HepG2 (cell line): ENCODE data around the gene TCF3. TPM values are rescaled to one million over a fixed set of nuclear protein-coding genes. Genes with fewer than 3 reads are reported as not detected.
A peak's percentile ranks its signal among the peaks of the same experiment; 100 is the strongest.

Source experiments
- DR1 ChIP-seq: sonication (generic); formaldehyde crosslinking; IDR thresholded peaks from 2 replicates; pipeline ENCODE4 v1.8.0; 2021; ENCODE audit warnings: mild to moderate bottlenecking, missing genetic modification reagents, inconsistent platforms
- GABPB1 ChIP-seq: IDR thresholded peaks from 2 replicates; pipeline ENCODE4 v1.6.1; 2016; ENCODE audit warnings: mild to moderate bottlenecking, missing genetic modification reagents, moderate library complexity, missing compliant biosample characterization
- HNF4A ChIP-seq: sonication (generic); formaldehyde crosslinking; IDR thresholded peaks from 2 replicates; pipeline ENCODE4 v1.4.0; 2020; ENCODE audit warnings: missing genetic modification reagents
- KLF6 ChIP-seq: IDR thresholded peaks from 2 replicates; pipeline ENCODE4 v1.8.0; 2016; ENCODE audit warnings: missing biosample characterization, missing genetic modification reagents
- MEIS2 ChIP-seq: sonication (generic); formaldehyde crosslinking; IDR thresholded peaks from 2 replicates; pipeline ENCODE4 v1.9.0; 2021; ENCODE audit warnings: mild to moderate bottlenecking, missing genetic modification reagents
- POLR2A ChIP-seq, 2 experiments: IDR thresholded peaks; 2 replicates each; pipeline ENCODE4 v1.6.1; 2011; ENCODE audit warnings: low read depth in 2 of 2, low read length in 2 of 2, mild to moderate bottlenecking in 1 of 2, moderate library complexity in 1 of 2; ENCODE audit not compliant: insufficient read depth in 1 of 2
- SP4 ChIP-seq: sonication (generic); formaldehyde crosslinking; IDR thresholded peaks from 2 replicates; pipeline ENCODE4 v1.8.1; 2023; ENCODE audit warnings: mild to moderate bottlenecking, missing genetic modification reagents
- SRY ChIP-seq: sonication (generic); formaldehyde crosslinking; IDR thresholded peaks from 2 replicates; pipeline ENCODE4 v1.8.0; 2022; ENCODE audit warnings: mild to moderate bottlenecking, missing genetic modification reagents
- ZFP36 ChIP-seq: fragments of 150-350 bp; IDR thresholded peaks from 2 replicates; pipeline ENCODE4 v1.6.1; 2018; ENCODE audit warnings: borderline replicate concordance, low read length, low read depth; ENCODE audit not compliant: partially characterized antibody
- ZIK1 ChIP-seq: sonication (generic); formaldehyde crosslinking; IDR thresholded peaks from 2 replicates; pipeline ENCODE4 v1.5.0; 2020; ENCODE audit warnings: mild to moderate bottlenecking, low read depth, missing genetic modification reagents, borderline replicate concordance
- ZNF224 ChIP-seq: sonication (generic); formaldehyde crosslinking; IDR thresholded peaks from 2 replicates; pipeline ENCODE4 v1.5.0; 2020; ENCODE audit warnings: mild to moderate bottlenecking, missing genetic modification reagents
- ZNF292 ChIP-seq: sonication (generic); formaldehyde crosslinking; IDR thresholded peaks from 2 replicates; pipeline ENCODE4 v1.8.1; 2022; ENCODE audit warnings: mild to moderate bottlenecking, low read depth, missing genetic modification reagents, borderline replicate concordance
- ZNF33B ChIP-seq: sonication (generic); formaldehyde crosslinking; IDR thresholded peaks from 2 replicates; pipeline ENCODE4 v1.5.1; 2020; ENCODE audit warnings: mild to moderate bottlenecking, missing genetic modification reagents
- ZNF703 ChIP-seq: sonication (generic); formaldehyde crosslinking; IDR thresholded peaks from 2 replicates; pipeline ENCODE4 v1.5.1; 2020; ENCODE audit warnings: missing genetic modification reagents, mild to moderate bottlenecking, moderate library complexity, borderline replicate concordance
- polyA plus RNA-seq, 8 experiments: library from polyadenylated mRNA; depleted of rRNA in 3 of 8; stranded (reverse) in 7 of 8; unstranded in 1 of 8; fragments of >200 nt; fragmentation: Illumina TruSeq in 4 of 8; extraction: Trizol in 4 of 8; gene quantifications; 2 replicates each; pipeline versions ENCODE4 v1.2.1 to v1.2.3, GENCODE V29; 2011 to 2016; ENCODE audit warnings: low read depth in 4 of 8, missing spikeins in 1 of 8, mixed read lengths in 1 of 8; ENCODE audit not compliant: insufficient read depth in 1 of 8
- total RNA-seq, 5 experiments: library from RNA; depleted of rRNA; stranded (reverse); fragments of >200 nt; fragmentation: Illumina TruSeq; extraction: Trizol; gene quantifications; 2 replicates each; pipeline ENCODE4 v1.2.3, GENCODE V29; 2016; ENCODE audit warnings: low read depth in 1 of 5
- TF ChIP-seq, protein P1 (sequence below): sonication (generic); formaldehyde crosslinking; IDR thresholded peaks from 2 replicates; pipeline ENCODE4 v1.5.0; 2020; ENCODE audit warnings: mild to moderate bottlenecking, missing genetic modification reagents, moderate library complexity
- TF ChIP-seq, protein P2 (sequence below): sonication (generic); formaldehyde crosslinking; IDR thresholded peaks from 2 replicates; pipeline ENCODE4 v1.5.0; 2020; ENCODE audit warnings: missing genetic modification reagents, mild to moderate bottlenecking, borderline replicate concordance
- TF ChIP-seq, protein P3 (sequence below): sonication (generic); formaldehyde crosslinking; IDR thresholded peaks from 2 replicates; pipeline ENCODE4 v1.4.0; 2020; ENCODE audit warnings: mild to moderate bottlenecking, missing genetic modification reagents
- TF ChIP-seq, protein P4 (sequence below): sonication (generic); formaldehyde crosslinking; IDR thresholded peaks from 2 replicates; pipeline ENCODE4 v1.4.0; 2020; ENCODE audit warnings: missing genetic modification reagents
- TF ChIP-seq, protein P5 (sequence below): sonication (generic); formaldehyde crosslinking; IDR thresholded peaks from 2 replicates; pipeline ENCODE4 v1.4.0; 2020; ENCODE audit warnings: missing genetic modification reagents, low read depth, mild to moderate bottlenecking, borderline replicate concordance

The TCF3 gene
- total and polyA plus RNA-seq, 2 of the 13 experiments (the other 11 are each of a cell fraction or from before 2014, with no cell fraction given), result 51.4 to 53.2 TPM

DNA sequence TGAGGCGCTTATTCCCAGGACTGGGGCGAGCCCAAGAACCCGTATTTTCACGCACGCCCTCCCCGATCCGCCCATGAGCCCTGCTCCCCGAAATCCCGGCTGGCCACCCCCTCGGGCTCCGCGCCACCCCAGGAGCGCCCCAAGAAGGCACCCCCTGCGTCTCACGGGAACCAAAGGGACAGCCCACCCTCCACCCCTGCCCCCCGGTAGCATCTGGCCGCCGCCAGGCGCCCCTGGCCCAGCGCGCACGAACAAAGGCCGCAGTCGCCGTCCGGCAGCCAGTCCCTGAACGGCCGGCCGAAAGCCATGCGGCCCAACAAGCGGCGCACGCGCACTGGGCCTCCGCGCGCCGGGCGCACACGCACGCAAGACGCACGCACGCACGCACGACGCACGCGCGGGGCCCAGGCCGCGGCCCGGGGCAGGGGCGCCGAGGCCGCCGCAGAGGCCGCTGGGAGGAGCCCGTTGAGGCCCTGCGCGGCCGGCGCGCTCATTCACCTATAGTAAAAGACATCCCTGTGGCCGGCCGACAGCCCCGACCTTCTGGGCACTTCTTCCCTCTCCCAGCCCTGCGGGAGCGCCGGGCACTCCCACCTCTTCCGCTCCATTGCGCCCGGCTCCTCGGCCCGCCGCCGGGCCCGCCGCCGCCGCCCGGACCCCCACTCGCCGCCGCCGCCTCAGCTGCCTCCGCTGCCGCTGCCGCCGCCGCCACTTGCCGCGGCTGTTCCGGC, 60.2 kb downstream of the TCF3 start (continued):
- TF ChIP-seq, protein P1, sequence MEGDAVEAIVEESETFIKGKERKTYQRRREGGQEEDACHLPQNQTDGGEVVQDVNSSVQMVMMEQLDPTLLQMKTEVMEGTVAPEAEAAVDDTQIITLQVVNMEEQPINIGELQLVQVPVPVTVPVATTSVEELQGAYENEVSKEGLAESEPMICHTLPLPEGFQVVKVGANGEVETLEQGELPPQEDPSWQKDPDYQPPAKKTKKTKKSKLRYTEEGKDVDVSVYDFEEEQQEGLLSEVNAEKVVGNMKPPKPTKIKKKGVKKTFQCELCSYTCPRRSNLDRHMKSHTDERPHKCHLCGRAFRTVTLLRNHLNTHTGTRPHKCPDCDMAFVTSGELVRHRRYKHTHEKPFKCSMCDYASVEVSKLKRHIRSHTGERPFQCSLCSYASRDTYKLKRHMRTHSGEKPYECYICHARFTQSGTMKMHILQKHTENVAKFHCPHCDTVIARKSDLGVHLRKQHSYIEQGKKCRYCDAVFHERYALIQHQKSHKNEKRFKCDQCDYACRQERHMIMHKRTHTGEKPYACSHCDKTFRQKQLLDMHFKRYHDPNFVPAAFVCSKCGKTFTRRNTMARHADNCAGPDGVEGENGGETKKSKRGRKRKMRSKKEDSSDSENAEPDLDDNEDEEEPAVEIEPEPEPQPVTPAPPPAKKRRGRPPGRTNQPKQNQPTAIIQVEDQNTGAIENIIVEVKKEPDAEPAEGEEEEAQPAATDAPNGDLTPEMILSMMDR (CRISPR knock-in tag), result no peak
- peak; percentile 91; the same call in 1 of the 2 replicates for TF ChIP-seq ZIK1 (CRISPR knock-in tag)
- no peak for TF ChIP-seq ZNF292
- TF ChIP-seq ZNF703, result no peak
- TF ChIP-seq, protein P2, sequence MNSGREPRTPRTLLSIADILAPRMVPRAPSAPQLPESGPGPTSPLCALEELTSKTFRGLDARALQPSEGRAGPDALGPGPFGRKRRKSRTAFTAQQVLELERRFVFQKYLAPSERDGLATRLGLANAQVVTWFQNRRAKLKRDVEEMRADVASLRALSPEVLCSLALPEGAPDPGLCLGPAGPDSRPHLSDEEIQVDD (CRISPR knock-in tag), result peak; percentile 94; the same call in 1 of the 2 replicates
- TF ChIP-seq, protein P3, sequence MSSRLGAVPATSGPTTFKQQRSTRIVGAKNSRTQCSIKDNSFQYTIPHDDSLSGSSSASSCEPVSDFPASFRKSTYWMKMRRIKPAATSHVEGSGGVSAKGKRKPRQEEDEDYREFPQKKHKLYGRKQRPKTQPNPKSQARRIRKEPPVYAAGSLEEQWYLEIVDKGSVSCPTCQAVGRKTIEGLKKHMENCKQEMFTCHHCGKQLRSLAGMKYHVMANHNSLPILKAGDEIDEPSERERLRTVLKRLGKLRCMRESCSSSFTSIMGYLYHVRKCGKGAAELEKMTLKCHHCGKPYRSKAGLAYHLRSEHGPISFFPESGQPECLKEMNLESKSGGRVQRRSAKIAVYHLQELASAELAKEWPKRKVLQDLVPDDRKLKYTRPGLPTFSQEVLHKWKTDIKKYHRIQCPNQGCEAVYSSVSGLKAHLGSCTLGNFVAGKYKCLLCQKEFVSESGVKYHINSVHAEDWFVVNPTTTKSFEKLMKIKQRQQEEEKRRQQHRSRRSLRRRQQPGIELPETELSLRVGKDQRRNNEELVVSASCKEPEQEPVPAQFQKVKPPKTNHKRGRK, result no peak
- TF ChIP-seq KLF6 (CRISPR knock-in tag), result 0 out of 2 replicates have a peak, but pooled peaks have one; percentile 29
- TF ChIP-seq SRY (CRISPR knock-in tag), result peak; percentile 94
- TF ChIP-seq POLR2A (IDR thresholded peaks at IDR 0.05; ENCODE audit: insufficient read depth in 1 of 2, low read depth in 2 of 2, low read length in 2 of 2), result peak; percentile 93 to 94
- peak; percentile 86 for TF ChIP-seq MEIS2 (CRISPR knock-in tag)
- TF ChIP-seq SP4, result peak; percentile 67; the same call in 1 of the 2 replicates
- TF ChIP-seq, protein P4, sequence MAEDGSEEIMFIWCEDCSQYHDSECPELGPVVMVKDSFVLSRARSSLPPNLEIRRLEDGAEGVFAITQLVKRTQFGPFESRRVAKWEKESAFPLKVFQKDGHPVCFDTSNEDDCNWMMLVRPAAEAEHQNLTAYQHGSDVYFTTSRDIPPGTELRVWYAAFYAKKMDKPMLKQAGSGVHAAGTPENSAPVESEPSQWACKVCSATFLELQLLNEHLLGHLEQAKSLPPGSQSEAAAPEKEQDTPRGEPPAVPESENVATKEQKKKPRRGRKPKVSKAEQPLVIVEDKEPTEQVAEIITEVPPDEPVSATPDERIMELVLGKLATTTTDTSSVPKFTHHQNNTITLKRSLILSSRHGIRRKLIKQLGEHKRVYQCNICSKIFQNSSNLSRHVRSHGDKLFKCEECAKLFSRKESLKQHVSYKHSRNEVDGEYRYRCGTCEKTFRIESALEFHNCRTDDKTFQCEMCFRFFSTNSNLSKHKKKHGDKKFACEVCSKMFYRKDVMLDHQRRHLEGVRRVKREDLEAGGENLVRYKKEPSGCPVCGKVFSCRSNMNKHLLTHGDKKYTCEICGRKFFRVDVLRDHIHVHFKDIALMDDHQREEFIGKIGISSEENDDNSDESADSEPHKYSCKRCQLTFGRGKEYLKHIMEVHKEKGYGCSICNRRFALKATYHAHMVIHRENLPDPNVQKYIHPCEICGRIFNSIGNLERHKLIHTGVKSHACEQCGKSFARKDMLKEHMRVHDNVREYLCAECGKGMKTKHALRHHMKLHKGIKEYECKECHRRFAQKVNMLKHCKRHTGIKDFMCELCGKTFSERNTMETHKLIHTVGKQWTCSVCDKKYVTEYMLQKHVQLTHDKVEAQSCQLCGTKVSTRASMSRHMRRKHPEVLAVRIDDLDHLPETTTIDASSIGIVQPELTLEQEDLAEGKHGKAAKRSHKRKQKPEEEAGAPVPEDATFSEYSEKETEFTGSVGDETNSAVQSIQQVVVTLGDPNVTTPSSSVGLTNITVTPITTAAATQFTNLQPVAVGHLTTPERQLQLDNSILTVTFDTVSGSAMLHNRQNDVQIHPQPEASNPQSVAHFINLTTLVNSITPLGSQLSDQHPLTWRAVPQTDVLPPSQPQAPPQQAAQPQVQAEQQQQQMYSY, result no peak
- TF ChIP-seq ZNF33B (CRISPR knock-in tag), result 0 out of 2 replicates have a peak, but pooled peaks have one; percentile 55
- TF ChIP-seq GABPB1, result peak; percentile 55
- no peak for TF ChIP-seq ZNF224 (CRISPR knock-in tag)
- TF ChIP-seq, protein P5, sequence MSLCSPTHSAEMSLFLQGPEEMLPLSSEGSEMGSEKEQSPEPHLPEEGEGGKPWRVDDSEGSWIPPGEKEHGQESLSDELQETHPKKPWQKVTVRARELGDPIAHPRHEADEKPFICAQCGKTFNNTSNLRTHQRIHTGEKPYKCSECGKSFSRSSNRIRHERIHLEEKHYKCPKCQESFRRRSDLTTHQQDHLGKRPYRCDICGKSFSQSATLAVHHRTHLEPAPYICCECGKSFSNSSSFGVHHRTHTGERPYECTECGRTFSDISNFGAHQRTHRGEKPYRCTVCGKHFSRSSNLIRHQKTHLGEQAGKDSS, result 0 out of 2 replicates have a peak, but pooled peaks have one; percentile 32
- no peak for TF ChIP-seq HNF4A (CRISPR knock-in tag)
- no peak for TF ChIP-seq ZFP36
- peak; percentile 57; the same call in 1 of the 2 replicates for TF ChIP-seq DR1 (CRISPR knock-in tag)
